ENCODE results near the gene ASB2.

DNA sequence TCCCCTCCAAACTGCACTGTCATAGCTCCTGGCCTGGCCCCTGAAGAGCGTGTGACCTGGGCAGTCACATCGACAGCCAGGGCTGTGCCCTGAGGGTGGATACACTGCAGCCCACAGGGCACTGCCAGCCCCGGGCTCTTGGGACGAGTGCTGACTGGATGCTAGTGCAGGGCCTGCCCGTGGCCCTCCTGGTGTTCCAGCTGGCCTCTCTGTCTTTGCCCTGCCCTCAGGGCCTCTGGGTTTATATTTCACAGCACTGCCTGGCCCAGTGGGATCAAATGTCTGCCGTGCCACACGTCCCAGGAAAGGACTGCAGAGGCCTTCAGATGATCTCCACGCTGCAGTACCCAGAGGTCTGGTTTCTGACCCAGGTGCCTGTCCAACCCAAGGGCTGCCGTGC, 10.6 kb upstream of the ASB2 start:
- TF ChIP-seq, protein P1, sequence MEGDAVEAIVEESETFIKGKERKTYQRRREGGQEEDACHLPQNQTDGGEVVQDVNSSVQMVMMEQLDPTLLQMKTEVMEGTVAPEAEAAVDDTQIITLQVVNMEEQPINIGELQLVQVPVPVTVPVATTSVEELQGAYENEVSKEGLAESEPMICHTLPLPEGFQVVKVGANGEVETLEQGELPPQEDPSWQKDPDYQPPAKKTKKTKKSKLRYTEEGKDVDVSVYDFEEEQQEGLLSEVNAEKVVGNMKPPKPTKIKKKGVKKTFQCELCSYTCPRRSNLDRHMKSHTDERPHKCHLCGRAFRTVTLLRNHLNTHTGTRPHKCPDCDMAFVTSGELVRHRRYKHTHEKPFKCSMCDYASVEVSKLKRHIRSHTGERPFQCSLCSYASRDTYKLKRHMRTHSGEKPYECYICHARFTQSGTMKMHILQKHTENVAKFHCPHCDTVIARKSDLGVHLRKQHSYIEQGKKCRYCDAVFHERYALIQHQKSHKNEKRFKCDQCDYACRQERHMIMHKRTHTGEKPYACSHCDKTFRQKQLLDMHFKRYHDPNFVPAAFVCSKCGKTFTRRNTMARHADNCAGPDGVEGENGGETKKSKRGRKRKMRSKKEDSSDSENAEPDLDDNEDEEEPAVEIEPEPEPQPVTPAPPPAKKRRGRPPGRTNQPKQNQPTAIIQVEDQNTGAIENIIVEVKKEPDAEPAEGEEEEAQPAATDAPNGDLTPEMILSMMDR (conservative IDR thresholded peaks at IDR 0.05) = no peak
- no peak for TF ChIP-seq ZFX (IDR thresholded peaks at IDR 0.05)
